NCI-H345 treated with DMSO at 0.1 percent for 48 hours (cell line): ENCODE results near the gene TTC3.

Source experiments
- DNase-seq: peaks from one replicate; lab custom pipeline; 2025; ENCODE audit not compliant: unreplicated experiment; lab: John Stamatoyannopoulos, UW

TTC3 gene

DNA sequence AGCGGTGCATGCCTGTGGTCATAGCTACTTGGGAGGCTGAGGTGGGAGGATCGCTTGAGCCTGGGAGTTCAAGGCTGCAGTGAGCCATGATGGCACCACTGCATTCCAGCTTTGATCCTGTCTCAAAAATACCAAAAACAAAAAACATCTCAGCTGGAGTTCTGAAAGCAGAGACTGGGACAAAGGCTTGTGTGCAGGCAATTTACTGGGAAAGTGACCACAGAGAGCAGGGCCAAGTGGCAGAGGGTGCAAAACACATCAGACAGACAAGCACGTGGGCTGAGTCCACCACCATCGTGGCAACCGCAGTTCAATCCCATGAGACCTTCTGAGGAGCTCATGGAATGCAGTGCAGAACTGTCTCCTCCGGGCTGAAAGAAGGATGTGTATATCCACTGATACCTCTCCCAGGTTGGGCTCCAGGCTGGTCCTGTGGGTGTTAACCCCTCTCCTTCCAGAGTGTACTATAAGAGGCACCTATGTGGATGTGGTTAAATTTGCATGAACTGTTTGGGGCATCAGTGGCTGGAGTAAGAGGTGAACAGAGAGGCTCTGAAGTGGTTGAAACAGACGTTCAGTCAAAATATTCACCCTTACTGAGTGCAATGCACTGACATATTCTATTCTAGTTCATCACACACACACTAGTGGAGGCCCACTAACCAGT lies 11.0 kb upstream of the TTC3 start:
- DNase-seq: no peak

DNA sequence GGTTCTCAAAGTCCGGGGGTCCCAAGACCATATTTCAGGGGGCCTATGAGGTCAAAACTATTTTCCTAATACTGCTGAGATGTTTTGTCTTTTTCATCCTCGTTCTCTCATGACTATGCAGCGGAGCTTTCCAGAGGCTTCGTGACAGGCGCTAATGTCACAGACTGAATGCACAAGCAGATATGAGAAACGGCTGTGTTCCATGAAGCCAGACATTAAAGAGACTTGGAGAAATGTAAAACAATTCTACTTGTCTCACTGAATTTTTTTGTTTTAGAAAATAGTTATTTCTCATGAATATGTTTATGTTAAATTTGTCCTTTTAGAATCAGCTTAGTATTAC lies 10.5 kb upstream of the TTC3 start:
- DNase-seq: no peak

GRCh38 chr21:37063433-37063832 lies 9.6 kb upstream of the TTC3 start:
- no peak for DNase-seq

- no peak for DNase-seq
Measured at GRCh38 chr21:37064841-37065240, 8.2 kb upstream of the TTC3 start.

- DNase-seq: no peak
Measured at GRCh38 chr21:37065561-37066177, 7.4 kb upstream of the TTC3 start.

DNA sequence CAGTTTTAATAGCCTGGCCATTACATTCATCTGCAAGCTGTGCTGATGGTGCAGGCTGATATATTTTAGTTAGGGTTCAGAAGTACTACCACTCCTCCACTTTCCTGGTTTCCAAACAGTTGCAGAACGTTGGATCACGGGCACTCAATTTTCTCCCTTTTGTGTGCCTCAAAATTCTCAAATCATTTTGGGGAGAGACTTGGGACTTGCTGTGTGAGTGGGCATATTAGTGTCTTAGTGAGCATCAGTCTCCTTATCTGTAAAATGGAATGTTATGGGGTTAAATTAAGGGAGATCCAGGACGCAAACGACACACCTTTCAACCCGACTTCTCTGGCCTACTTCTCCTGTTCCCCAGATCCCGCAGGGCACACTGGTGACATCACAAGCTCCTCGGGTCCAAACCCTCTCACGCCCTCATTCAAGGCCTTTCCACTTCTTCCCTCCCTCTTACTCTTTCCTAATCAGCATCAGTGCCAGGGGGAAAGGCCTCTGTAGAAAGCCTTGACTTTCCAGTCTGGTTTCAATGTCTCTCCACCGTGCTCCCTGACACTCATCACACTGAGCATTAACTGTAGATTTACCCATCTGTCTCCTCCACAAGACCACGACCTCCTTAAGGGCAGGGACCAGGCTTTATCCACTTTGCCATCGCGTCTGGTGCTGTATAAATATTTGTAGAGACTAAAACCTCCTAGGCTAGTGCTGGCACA lies 1.3 kb upstream of the TTC3 start:
- DNase-seq: no peak

DNA sequence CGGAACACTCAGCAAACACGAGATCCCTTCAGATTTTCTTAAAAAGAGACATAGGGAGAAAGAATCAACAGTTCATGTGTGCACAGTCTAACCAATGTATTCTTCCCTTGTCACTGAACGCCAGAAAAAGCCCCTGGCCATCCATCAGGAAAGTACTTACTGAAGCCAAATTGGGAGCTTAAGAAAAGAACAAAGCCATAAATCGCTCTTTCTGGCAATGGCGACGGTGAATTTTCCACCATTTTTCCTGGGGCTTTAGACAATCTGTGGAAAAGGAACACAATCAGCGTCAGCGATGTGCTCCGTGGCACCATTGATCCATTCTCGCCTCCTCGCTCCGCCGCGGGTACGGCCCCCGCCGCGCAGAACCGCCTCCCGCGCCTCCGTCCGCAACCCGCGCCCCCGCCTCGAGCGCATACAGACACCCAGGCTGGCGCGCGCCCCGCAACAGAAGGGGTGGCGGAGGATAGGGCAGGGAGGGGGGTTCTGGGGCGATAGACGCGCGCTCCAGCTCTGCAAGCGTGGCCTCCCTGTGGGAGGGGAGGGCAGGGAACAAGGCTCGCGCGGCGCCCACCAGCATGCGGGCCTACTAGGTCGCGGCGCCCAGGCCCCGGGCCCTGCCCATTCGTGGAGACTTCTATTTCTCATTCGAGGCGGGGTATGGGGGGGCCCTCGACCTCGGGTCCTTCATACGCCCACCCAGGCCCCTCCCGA lies 623 bp upstream of the TTC3 start:
- DNase-seq: peak; percentile 86

GRCh38 chr21:37073417-37074196 lies 553 bp downstream of the TTC3 start:
- DNase-seq: peak; percentile 48

- peak; percentile 48 for DNase-seq
Measured at GRCh38 chr21:37074197-37074510, 1.1 kb downstream of the TTC3 start.

- peak; percentile 34 for DNase-seq
Measured at GRCh38 chr21:37074546-37074945, 1.5 kb downstream of the TTC3 start.

GRCh38 chr21:37075214-37075770 lies 2.2 kb downstream of the TTC3 start:
- no peak for DNase-seq

DNA sequence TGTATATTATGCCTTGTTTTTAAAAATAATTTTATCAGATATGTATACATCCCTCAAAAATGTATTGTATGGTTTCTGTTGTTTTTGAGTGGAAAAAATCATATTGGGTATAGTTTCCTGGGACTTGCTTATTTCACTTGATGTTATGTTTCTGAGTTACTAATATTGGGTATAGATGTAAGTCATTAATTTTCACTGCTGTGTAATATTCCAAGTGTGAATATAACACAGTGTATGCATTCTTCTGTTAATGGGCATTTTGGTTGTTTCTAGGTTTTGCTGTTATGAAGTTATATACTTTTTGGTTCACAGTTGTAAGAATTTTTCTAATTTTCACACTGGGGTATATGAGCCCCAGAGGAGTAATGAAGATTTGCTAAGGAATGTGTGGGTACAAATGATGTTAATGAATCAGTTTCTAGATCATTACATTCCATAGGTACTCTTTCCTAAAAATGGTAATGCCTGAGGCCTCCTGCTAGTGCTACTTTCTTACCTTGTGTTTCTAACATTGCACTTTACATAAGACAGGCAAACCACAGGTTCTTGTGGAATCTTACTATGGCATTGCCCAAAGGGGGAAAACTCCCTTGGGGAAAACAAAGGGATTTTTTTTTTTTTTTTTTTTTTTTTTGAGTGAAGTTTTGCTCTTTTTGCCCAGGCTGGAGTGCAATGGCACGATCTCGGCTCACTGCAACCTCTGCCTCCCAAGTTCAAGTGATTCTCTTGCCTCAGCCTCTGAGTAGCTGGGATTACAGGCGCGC lies 3.2 kb downstream of the TTC3 start:
- DNase-seq: no peak

GRCh38 chr21:37077403-37077802 lies 4.3 kb downstream of the TTC3 start:
- no peak for DNase-seq

DNA sequence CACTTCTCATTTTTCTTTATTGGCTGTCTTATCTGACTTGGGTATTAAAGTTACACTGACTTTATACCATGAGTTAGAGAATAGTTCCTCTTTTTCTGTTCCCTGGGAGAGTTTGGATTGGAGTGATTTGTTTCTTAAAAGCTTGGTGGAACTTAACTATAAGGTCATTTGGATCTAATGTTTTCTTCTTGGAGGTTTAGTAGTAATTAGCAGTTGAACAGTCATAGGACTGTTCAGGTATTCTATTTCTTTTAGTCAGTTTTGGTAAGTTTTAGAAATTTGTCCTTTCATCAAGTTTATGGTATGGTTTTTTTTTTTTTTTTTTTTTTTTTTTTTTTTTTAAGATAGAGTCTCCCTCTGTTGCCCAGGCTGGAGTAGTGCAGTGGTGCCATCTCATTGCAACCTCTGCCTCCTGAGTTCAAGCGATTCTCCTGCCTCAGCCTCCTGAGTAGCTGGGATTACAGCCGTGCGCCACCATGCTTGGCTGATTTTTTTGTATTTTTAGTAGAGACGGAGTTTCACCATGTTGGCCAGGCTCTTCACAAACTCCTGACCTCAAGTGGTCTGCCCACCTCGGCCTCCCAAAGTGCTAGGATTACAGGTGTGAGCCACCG lies 6.3 kb downstream of the TTC3 start:
- no peak for DNase-seq

- no peak for DNase-seq
Measured at GRCh38 chr21:37082375-37082774, 9.3 kb downstream of the TTC3 start.

DNA sequence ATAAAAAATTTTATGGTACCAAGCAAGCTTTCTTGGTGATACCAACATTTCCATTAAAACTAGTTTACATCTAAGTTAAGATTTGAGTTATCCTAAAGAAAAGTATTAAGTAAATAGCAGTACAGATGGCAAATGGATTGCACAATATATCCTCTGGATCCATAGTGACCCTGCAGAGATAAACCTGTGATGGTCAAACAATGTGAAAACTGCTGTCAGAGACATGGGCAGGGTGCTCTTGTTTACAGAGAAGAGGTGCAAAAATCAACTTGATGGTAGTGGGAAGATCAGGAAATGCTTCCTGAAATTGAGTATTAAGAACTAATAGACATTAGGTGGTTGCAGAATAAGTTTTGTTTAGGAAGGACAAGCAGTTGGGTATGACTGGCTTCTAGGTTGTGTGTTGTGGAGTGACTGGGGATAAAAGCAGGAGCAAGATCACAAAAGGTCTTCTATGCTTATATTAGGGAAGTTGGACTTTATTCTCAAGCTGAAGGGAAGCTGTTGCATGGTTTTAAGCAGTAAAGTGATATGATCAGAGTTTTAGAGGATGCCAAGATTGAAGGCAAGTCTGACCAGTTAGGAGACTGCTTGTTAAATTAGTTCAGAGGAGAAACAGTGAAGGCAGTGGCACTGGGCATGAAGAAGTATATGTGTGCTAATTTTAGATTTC lies 9.9 kb downstream of the TTC3 start:
- DNase-seq: no peak

GRCh38 chr21:37085726-37086125 lies 12.7 kb downstream of the TTC3 start:
- no peak for DNase-seq

GRCh38 chr21:37087188-37087587 lies 14.1 kb downstream of the TTC3 start:
- DNase-seq: no peak

DNA sequence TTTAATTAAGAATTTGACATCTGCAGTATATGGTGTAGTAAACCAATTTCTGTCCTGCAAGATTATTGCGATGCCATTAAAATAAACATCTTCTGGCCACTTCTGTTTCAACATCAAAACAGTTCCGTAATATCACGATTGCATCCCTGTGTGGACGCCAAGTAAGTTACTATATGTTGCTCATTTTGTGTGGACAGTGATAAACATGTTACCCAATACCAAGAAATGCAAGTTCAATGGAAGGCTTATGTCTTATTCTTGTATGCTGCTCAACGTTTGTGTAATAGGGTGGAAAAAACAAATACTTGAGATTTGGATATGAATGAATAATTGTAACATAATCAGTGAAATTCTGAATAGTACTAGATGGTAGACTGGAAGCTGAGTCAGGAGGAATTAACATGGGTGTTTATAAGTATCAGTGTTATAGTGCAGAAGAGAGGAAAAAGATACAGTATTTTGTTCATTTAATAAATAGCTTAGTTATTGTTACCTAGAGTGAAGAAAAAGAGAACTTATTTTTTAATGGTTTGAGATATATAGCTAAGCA lies 15.2 kb downstream of the TTC3 start:
- no peak for DNase-seq
